ENCODE measurements around the gene LGR4.
"Not testable (repeated sequence)": the region's sequence is repeated elsewhere in the genome, so short reads cannot be mapped to it uniquely, and the experiment has no call there.

Gene LGR4, protein sequence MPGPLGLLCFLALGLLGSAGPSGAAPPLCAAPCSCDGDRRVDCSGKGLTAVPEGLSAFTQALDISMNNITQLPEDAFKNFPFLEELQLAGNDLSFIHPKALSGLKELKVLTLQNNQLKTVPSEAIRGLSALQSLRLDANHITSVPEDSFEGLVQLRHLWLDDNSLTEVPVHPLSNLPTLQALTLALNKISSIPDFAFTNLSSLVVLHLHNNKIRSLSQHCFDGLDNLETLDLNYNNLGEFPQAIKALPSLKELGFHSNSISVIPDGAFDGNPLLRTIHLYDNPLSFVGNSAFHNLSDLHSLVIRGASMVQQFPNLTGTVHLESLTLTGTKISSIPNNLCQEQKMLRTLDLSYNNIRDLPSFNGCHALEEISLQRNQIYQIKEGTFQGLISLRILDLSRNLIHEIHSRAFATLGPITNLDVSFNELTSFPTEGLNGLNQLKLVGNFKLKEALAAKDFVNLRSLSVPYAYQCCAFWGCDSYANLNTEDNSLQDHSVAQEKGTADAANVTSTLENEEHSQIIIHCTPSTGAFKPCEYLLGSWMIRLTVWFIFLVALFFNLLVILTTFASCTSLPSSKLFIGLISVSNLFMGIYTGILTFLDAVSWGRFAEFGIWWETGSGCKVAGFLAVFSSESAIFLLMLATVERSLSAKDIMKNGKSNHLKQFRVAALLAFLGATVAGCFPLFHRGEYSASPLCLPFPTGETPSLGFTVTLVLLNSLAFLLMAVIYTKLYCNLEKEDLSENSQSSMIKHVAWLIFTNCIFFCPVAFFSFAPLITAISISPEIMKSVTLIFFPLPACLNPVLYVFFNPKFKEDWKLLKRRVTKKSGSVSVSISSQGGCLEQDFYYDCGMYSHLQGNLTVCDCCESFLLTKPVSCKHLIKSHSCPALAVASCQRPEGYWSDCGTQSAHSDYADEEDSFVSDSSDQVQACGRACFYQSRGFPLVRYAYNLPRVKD

DNA sequence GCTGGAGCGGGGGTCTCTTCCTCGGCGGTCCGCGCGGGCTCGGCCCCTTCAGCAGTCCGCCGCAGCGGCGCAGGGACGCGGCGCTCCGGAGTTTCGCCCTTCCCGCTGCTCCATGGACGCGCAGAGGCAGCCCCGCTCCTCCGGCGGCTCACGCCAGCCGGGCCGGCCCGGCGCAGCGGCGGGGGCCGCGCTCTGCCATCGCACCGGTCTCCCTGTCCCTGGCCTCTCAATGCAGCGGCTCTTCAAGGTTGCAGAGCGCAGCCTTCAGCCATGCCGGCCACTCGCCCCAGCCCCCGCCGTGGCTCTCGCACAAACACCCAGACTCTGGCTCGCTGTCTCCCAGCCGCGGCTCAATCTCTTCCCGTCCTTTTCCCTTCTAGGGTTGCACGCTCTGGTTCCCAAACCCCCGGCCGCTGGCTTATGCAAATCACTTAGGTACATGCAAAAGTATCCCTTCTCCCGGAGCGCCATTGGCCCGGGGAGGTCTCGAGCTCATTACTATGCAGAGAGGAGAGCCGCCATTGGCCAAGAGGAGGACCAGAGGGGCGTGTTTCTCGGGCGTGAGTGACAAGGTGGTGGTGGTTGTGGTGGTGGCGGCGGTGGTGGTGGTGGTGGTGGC is at the start of gene LGR4:
LGR4 (minus strand) TSS at position 393 of the 619 bp plus-strand sequence. CDS start 488 bp downstream, outside the sequence.
- DNase-seq = peak; percentile 85

DNA sequence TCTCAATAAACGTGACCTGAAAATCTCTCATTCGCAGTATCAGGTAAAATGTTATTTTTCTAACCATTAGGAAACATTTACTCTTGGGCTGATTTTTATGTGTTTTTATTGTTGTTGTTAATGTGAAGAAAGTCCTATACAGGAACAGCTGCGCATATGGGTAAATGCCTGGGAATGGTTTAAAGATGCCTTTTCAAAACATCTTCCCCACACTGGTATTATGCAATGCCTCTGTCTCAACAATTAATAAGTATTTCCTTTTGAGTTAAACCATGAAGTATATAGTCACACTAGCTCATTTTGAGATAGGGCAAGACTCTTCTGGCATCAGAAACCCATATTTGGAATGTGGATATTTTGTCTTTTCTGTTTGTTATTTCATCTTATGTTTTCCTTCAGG is 47.6 kb upstream of the LGR4 start:
- no peak for DNase-seq

DNA sequence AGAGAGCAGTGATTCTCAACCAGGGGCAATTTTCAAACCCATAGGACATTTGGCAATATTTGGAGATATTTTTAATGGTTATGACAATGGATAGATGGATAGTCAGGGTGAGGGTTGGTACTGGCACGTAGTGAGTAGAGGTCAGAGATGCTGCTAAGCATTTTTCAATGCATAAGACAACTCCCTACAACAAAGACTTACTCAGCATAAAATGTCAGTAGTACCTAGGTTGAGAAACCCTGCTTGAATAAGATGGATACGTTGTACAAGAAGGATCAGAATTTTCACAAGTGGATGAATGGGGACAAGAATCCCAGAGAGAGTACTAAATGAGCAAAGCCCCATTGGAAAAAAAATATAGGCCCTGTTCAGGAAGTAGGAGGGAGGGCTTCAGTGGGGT is 45.9 kb upstream of the LGR4 start:
- no peak for DNase-seq

DNA sequence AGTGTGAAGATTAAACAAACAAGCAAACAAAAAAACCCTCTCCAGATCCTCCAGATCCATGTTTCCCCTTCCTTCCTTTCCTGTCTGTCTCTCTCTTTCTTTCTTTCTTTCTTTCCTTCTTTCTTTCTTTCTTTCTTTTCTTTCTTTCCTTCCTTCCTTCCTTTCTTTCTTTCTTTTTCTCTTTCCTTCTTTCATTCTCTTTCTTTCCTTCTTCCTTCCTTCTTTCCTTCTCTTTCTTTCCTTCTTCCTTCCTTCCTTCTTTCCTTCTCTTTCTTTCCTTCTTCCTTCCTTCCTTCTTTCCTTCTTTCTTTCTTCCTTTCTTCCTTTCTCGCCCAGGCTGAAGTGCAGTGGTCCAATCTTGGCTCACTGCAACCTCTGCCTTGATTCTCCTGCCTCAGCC is 44.9 kb upstream of the LGR4 start:
- DNase-seq = not testable (repeated sequence)

DNA sequence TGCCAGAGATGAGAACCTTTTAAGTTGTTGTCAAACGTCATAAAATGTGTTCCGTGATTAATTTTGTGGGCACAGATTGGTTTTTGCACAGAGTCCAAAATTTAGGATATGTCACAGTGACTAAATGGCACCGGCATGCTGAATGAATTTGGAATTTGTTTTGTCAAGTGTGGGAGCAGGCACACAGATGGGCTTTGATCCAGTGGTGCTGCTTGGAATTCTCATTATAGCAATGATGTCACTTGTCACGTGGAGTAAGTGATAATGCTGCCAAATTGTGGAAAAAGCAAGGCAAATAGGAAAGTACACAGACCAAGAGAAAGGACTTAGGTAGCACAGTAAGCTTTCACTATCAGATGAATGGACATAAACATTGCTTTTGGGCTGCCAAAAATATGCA is 42.0 kb upstream of the LGR4 start:
- no peak for DNase-seq

DNA sequence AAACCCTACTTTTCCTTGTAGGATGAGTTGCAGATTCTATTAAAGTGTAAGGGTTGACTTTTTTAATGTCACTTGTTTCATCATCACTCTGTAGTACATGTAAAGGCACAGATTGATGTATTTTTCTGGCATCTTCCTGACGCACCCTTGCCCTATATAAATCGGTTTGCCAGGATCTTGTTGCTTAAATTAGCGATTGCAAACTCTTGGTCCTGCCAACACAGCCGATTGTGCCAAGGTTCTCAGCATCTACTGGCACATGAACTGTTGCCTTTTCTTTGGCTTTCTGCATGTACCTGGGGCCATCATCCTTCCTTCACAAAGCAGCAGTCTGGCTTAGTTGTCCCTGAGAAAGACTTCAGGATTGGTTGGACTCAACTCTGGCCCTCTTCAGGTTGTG is 41.5 kb upstream of the LGR4 start:
- no peak for DNase-seq

DNA sequence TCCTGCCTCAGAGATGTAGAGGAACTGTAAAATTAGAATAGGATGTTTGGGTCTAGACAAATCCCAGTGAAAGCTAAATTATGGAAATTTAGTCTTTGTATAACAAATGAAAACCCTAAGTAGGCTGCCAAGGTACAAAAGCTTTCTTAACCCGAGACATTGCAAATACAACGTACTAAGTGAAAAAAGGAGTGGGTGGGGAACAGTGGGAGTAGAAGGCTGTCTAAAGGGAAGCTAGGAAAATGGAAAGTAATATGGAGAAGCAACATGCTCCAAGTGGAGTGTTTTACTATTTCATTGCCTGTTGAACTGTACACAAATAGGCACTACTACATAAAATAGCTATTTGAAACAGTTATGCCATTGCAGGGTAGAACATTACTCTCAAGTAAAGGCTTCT is 40.8 kb upstream of the LGR4 start:
- DNase-seq = no peak

DNA sequence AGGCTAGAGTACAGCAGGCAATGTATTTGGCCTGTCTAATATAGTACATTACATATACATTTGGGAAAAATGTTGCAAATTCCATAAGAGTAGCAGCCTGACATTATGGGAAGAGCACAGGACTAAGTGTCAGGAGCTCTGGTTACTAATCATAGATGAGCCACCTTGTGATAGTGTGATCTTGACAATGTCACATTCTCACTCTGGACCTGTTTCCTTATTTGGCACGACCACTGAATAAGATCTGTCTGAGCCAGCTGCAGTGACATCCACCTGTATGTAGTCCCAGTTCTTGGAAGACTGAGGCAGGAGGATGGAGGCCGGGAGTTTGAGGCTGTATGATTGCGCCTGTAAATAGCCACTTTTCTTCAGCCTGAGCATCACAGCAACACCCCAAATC is 39.6 kb upstream of the LGR4 start:
- DNase-seq = no peak

DNA sequence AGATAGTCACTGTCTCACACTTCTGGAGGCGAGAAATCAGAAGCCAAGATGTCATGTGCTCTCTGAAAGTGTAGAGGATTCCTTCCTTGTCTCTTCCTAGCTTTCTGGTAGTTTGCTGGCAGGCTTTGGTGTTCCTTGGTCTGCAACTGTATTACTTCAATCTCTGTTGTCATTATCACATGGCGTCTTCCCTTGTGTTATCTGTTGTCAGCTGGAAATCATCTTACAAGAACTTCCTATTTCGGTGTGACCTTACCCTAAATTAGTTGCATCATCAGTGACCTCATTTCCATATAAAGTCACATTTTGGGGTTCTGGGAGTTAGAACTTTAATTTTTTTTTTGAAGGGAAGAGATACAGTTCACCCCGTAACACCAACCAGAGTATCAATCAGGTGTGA is 37.3 kb upstream of the LGR4 start:
- peak; percentile 78 for DNase-seq

DNA sequence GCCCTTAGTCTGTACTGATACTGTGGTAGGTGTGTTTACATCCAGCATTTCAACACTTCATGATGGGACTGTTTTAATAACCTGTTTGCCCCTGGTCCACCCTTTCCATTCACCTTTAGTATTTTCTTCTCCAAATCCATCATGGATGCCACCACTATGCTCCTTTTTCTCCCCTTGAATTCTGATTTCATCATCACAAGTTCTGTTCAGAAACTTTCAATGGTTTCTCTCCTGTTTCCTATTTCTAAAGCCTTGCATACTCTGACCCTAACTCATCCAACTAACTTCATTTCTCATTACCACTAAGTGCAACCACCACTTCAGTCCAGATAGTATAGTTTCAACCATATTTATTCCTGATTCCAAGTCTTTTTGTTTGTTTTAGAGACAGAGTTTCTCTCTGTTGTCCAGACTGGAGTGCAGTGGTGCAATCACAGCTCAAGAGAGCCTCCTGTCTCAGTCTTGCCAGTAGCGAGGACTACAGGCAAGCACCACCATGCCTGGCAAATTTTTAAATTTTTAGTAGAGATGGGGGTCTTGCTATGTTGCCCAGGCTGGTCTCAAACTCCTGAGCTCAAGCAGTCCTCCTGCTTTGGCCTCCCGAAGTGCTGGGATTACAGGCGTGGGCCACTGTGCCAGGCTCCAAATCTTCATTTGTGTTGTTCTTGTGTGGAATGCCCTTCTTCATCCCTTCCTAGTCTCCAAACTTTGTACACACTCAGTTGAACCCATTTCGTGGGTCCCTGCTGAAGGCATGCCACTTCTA is 35.1 kb upstream of the LGR4 start:
- DNase-seq = peak; percentile 11

DNA sequence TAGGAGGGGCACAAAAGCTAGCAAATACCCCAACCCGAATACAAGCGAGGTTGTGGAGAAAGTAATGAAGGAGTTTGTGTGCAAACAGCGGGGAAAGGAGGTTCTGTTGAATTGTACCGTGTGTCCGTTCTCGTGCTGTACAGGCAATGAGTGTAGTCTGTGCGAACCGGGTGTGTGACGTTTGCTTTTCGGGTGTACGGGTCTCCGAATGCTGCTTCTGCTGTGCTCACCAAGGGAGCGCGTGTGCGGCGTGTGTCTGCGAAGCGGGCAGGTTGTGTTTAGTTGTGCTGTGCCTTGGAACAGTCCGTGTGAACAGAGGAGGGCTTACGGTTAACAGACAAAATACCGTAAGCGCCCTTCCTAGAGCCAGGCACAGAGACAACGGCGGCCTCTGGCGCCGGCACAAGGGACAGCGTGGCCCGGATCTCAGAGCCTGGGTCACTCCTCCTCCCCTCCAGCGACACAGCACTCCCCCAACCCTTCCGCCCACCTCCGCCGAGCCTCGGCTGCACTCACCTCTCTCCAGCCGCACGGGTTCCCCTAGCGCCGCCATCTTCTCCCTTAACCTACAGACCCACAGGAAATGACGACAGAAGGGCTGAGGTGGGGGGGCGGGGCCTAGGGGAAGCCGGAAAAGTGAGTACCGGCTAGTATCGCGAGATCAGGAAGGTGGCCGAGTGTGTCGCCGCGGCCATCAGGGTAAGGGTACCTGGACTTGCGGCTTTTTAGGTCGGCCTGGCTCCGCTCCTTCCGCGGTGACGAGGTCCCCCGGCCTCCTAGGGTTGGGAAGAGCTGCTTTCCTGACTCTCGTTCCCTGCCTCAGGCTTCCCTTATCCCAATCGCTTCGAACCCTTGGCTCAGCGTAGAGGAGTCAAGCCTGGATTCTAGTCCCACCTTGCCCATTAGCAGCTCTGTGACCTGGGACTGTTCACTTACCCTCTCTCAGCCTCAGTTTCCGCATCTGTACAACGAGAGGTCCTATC is 33.9 kb upstream of the LGR4 start, which contains the start of gene LIN7C:
LIN7C (minus strand) TSS at position 570 of the 983 bp plus-strand sequence; CDS start at position 553, 17 bp downstream.
- DNase-seq = peak; percentile 97

DNA sequence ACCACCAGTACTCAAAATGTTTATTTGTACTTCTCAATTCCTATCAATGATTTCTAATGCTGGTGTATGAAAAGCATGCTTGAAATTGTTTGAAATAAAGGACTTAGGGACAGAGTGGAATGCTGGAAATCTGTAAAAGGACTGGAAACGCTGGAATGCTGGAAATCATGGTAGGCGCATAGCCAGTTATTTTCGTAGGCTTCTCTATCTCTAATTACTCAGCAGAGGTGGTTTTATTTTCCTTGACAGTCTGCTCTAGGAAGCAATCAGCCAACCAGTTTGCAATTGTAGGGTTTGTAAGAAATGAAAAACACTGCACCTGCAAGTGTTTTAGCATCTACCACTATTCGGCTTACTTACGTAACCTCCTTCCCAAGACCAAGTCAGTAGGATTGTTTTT is 33.2 kb upstream of the LGR4 start:
- no peak for DNase-seq

DNA sequence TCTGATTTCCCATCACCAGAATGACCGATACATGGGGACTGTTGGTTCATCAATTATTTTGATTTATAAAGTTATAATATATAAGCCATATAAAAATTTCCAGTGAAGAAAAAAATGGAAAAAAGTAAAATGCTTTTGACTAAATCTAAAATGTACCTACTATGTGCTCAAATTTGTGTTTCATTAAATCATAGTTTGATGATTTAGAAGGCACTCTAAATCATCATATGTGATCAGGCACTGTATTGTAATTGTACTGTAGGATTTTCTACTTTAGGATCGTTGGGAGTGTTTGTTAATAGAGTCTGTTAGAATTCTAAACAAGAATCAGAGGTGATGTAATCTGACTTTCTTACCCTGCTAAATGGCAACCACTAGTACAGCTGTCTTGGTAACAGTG is 31.6 kb upstream of the LGR4 start:
- no peak for DNase-seq

DNA sequence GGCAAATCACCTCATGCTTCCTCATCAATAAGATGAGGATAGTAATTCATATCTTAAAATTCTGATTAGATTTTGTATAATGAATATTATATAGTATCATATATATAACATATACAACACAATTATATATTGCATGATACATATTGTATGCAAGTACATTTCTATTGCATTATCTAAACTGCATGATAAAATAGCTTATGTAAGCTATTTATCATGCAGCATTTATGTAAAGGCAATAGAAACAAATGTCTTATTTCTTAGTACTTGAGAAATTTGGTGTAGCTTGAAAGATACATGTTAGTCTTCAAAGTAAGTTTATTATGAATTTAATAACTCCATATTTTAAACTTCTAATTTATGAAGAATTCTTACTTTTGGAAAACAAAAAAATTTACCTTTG is 28.5 kb upstream of the LGR4 start:
- DNase-seq = no peak

DNA sequence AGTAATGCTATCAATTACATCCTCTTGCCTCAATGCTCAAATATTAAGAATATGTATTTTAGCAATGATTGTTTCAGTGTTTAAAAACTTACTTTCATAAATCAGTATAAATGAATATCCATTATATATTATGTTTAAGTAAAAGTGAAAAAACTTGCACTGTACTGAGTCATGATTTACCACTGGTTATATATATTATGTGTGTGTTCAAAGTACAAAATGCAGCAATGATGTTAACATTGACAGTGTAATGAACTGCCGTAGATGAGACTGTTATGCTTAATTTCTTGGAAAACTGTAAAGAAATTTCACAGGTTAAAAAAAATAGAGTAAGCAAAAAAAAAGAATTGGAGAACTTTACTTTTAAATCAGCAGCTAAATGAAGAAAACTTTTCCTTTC is 25.3 kb upstream of the LGR4 start:
- DNase-seq = no peak

DNA sequence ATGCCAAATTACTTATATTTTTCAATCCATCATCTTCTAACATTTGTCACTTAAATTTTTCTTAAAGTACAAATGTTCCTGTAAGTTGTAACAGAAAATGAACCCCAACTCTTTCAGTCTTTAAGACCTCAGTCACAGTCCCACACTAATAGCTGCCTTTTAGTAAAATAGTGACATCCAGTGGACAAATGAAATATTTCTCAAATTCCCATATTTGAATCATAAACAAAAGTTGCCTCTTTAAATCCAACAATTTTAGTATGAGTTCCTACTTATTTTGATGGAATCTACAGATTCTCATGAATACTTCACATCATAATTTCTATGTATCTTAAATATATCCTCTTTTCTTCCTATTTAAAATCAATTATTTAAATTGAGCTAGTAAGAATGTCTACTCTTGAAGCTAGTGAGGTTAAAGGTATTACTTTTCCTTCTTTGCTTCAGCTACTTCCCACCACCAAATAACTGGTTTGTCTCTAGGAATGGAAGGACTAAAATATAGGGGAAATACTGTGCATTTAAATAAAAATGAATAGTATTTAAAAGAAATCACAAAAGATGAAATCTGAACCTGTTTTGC is 24.8 kb upstream of the LGR4 start:
- DNase-seq = peak; percentile 29

DNA sequence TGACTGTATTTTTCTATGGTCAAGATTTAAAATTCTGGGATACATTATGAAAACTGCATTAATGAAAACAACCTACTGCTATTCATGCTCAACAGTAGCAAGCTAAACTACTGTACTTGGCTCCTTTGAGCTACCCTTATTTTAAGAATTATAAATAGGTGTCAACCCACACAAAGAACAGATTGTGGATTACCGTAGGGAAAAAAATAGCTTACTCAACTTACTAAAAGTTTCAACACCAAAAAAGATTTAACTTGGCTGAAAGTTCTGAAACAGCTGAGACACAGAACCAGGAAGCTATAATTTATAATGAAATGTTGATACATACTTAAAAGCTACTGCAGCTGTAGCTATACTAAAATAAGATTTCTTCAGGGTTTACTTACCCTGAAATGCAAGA is 23.9 kb upstream of the LGR4 start:
- no peak for DNase-seq

DNA sequence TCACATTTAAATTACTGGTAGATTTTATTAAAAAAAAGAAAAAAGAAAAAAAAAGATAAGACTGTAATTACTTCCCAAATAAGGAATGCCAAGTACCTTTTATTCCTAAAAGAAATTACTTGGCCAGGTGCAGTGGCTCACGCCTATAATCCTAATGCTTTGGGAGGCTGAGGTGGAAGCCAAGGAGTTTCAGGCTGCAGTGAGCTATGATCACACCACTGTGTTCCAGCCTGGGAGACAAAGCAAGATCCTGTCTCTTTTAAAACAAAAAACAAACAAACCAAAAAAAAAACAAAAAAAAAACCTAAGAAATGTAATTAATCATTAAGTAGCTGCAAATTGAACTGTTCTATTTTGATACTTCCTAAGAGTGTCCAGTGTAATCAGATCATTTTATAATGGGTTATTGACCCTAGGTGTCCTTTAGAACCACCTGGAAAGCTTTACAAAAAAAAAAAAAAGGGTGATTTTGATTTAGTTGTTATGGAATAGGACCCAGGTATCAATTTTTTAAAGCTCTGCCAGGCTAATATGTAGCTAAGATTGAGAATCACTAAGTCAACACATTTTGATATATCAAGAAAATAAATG is 23.2 kb upstream of the LGR4 start:
- no peak for DNase-seq

DNA sequence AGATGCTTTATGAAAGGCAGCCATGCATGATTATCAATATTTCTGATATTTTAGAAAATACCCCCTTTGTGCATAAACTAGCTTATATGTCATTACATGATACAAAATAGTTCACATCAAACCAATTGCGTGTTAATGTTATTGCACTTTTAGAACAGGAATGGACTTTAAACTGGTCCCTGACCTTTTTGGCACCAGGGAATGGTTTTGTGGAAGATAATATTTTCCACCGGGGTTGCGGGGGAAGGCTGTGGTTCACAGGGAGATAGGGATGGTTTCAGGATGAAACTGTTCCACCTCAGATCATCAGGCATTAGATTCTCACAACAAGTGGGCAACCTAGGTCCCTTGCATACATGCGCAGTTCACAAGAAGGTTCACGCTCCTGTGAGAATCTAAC is 16.5 kb upstream of the LGR4 start:
- no peak for DNase-seq

DNA sequence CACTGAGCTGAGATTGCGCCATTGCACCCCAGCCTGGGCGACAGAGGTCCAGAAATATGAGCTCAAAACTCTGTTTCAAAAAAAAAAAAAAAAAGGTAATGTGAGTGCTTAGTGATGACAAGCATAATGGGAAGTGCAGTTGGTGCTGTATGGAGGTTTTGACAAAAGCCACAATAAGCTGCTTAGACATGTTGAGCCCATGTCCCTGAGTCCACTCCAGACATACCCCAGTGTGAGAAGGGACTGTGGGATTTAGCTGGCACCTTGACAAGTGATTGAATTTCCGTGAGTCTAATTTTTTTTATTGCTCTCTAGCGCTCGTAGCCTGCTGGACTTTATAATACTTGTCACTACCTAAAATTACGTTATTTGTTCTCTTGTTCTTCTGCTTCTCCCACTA is 15.1 kb upstream of the LGR4 start:
- no peak for DNase-seq
